HL-60/S4 (cell line): ENCODE measurements around the gene SDC1.

Experiments
- in situ Hi-C: fragments of 300-500 bp; cut with MboI; formaldehyde crosslinking; loops from 2 replicates; pipeline ENCODE4 v1.14.3; 2022; ENCODE audit warnings: low sequenced_read_pairs

The SDC1 gene

GRCh38 chr2:20156076-20156759 lies 68.7 kb downstream of the SDC1 start:
- in situ Hi-C loops: no loop called here

GRCh38 chr2:20153131-20153851 lies 71.6 kb downstream of the SDC1 start:
- in situ Hi-C loops: no loop called here

- in situ Hi-C loops: no loop called here
Measured at GRCh38 chr2:20150806-20151571, 73.9 kb downstream of the SDC1 start.
